DMS114 treated with DMSO at 0.1 percent for 48 hours (cell line): ENCODE measurements around the gene CIC.

ENCODE experiments used
- DNase-seq: peaks from one replicate; lab custom pipeline; 2025; ENCODE audit not compliant: unreplicated experiment; lab: John Stamatoyannopoulos, UW

The CIC gene

GRCh38 chr19:42275103-42275502 lies 6.1 kb downstream of the CIC start:
- no peak for DNase-seq

DNA sequence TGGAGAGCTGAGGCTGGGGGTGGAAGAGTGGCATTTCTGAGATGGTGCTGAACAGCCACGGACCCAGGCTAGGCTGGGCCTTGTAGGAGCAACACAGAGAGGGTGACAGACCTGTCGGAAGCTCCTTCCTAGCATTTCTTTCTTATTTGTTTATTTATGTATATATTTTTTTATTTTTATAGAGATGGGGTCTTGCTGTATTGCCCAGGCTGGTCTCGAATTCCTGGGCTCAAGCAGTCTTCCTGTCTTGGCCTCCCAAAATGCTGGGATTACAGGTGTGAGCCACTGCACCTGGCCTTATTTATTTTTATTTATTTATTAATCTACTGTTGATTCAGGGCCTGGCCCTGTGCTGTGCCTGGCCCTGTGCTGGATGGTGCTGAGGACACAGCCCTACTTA lies 6.5 kb downstream of the CIC start:
- no peak for DNase-seq

GRCh38 chr19:42276284-42276683 lies 7.2 kb downstream of the CIC start:
- DNase-seq, result no peak

DNA sequence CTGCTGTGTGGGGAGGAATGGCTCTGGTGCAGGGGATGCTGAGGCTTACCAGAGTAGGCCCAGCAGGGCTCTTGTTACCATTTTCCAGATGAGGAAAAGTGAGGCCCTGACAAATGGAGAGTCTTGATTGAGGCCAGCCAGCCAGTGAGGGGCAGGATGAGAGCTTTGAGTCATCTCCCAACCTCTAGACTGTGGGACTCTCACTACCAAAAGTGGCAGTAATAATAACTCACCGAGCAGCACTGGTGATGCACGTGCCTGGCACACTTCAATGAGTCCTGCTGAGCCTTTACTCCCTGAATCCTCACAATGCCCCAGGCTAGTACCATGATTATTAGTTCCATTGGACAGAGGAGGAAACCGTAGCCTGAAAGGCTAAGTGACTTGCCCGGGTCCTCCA lies 7.8 kb downstream of the CIC start:
- no peak for DNase-seq

DNA sequence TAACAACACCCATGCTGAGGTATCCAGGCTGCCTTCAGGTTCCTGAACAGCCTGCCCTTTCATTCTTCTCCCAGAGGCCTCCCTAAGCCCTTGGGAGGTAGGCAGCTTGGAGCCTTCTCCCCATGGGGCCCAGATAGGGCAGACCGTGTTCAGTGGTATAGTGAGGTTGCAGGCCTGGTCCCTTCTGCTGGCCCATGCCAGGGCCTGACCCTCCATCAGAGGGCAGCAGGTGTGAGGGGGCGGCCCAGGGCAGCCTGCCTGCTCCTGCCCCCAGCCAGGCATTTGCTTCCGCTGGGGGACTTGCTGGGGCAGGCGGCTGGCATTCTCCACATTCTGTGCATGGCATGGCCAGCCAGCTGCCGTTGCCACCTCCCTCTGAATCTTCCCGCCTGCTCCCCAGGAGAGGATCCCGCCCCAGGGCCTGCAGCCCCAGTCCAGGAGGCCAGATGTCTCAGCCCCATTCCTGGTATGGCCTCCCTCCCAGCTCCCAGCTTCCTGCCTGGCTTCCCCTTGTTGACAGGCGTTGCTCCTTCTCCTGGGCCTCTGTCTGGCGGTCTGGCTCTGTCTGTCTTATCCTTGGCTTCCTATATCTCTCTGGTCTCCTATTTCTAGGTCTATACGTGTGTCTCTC lies 8.9 kb downstream of the CIC start:
- no peak for DNase-seq

DNA sequence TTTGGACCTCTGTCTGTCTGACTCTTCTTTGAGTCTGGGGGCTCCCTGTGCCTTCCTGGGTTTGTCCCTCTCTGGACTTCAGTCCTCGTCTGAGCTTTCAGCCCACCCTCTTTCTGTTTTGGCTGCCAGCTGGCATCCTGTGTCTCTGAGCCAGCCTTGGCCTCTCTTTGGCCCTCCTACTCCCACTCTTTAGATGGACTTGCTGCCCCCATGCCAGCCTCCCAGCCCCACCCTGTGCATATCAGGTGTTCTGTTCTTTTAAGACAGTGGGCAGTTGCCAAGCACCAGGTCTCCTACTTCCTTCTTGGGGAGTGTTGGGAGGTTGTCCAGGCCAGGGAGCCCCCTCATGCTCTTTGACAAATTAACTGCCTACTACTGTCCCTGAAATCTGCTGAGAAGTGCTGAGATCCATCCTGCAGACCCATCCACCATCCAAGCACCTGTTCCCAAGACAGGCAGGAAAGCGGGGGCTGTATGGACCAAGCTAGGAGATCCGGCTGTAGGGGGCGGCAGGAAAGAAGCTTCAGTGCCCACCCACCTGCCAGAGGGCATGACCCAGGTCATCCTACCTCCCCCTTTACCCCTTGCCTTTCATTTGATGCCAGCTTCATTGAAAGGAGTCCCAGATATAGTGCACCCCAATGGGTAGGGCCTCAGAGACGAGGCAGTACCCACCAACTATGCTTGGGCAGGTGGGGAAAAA lies 9.6 kb downstream of the CIC start:
- no peak for DNase-seq

- peak; percentile 64 for DNase-seq
Observed at GRCh38 chr19:42279155-42279901, 10.3 kb downstream of the CIC start.

DNA sequence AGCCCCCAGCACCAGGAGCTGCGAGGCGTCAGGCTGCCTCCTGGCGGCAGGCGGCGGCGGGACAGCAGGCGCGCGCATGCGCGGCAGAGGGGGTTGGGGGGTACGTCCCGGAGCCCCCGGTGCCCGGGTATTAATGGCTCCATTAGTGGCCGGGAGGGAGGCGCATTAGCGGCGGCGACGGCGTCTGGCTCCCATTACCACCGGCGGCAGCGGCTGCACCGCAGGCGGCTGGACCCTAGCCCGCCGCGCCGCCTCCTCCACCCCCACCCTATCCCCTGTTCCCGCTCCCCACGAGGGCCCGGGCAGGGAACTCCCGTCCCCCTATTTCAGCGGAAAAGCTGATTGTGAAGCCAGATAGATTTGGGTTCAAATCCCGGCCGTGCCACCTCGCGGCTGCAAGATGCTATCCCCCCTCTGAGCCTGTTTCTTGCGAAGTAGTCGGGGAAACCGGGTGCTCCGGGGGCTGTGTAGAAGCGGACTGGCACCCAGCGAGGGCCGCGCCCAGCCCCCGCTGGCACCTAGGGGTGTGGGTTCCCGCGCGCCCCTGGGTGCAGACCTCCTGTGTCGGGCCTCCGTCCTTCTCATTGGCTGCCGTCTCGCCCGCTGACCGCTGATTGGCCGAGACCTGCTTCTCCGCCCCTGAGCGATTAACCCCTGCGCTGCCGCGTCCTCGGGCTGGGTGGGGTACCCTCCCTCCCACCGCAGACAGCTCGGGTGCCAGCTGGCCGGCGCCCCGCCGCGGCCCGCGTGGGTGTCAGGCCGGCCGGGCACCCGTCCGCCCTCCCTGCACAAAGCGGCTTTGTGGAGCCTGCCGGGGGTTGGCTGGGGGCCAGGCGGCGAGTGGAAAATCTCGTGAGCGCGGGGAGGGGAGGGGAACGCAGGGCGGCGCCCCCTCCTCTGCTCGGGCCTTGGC lies 11.1 kb downstream of the CIC start:
- DNase-seq, result peak; percentile 85

GRCh38 chr19:42280815-42281145 lies 11.7 kb downstream of the CIC start:
- no peak for DNase-seq

DNA sequence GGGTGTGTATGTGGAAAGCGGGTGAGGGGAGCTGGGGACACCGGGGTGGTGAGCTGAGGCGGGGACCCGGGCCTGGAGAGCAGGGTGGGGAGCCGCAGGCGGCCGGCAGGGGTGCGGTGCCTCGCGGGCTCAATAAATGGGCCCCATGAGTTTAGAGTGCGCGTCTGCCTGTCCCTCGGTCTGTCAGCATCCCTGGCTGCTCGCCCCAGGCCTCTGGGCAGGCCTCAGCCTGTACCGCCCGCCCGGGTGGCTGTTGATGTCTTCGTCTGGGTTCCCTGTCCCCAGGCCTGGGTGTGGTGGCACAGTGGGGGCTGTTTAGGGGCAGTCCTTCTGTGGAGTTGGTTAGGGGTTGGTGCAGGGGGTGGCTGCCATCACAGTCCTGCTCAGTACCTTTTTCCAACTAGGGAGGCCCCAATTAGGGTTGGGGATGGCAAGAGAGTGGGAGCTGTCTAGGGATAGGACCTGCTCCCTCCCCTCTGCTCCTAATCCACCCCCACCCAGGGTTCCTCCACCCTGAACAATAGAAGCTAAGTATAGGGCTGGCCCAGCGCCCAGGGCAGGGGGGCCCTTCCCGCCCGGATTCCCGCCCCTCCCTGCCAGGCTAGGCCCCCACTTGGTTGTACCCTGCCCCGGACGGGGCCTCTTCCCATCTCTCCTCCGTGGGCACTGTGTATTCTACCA lies 12.2 kb downstream of the CIC start:
- DNase-seq, result no peak

- DNase-seq, result no peak
Observed at GRCh38 chr19:42281827-42282762, 13.0 kb downstream of the CIC start.

DNA sequence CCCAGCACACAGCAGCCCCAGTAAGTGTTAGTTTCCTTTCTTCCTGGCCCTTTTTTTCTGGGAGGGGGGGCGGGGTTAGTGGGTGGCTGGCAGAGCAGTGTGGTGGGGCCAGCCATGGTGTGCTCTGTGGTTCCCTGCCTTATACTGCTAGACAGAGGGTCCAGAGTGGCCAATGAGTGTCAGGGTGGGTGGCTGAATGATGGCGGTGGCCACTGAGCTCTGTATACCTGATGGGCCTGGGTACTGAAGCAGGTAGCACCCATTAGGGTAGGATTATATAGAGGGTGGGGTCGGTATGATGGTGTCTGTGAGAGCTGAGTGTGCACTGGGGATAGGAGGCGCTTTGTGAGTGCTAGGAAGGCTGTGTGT lies 13.8 kb downstream of the CIC start:
- no peak for DNase-seq

- peak; percentile 84 for DNase-seq
Observed at GRCh38 chr19:42283188-42284065, 14.4 kb downstream of the CIC start.

- DNase-seq, result peak; percentile 29
Observed at GRCh38 chr19:42284066-42284501, 15.0 kb downstream of the CIC start.

GRCh38 chr19:42284591-42285341 lies 15.7 kb downstream of the CIC start:
- DNase-seq, result no peak

GRCh38 chr19:42285541-42285941 lies 16.5 kb downstream of the CIC start:
- DNase-seq, result no peak

DNA sequence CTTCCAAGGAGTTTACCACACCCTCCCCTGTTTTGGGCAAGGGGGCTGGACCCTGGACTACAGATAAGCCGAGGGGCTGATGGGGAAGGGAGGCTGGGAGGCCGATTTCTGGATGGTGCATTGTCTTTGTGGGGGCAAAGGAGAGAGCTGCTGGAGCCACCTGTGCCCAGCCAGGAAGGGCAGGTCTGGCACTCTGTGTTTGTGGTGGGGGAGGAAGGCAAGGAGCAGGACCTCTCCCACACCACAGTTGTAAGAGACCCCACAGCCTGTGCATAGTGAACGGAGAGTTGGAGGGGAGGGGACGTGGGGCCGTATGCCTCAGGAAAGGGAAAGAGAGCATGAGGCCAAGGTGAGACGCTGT lies 16.9 kb downstream of the CIC start:
- no peak for DNase-seq
